ENCODE data around the gene ABHD14A. TPM values are rescaled to one million over a fixed set of nuclear protein-coding genes. Genes with fewer than 3 reads are reported as not detected.

The ABHD14A gene
- polyA plus RNA-seq, 1 donor (not counting 4 experiments of a cell fraction or from before 2014, with no cell fraction given) = 6.9 TPM

DNA sequence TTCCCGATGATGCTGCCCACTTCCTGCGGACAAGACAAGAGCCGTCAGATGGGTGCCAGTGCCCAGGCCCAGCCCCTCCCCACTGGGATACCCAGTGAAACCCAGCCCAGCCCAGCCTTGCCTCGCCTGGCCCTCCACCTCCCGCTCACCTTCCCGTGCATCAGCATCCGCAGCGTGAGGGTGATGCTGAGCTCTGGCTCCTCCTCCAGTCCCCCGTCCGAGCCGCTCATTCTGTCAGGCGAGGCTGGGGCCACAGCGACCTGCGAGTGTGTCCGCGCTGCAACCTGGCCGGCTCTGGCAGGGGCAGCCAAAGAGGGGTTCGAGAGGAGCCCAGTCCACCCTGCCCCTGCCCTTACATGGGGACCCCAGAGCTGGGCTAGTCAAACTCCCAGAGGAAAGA is 13.9 kb upstream of the ABHD14A start:
- Histone ChIP-seq H3K9ac (ENCODE audit: control insufficient read depth, extremely low read depth, insufficient read depth, low read length) (no peak overlapping the region), H3K27ac (ENCODE audit: control insufficient read depth, insufficient read depth, low read length) (no peak overlapping the region), H3K79me2 (ENCODE audit: control insufficient read depth, insufficient read depth, low read length) (no peaks in the 10 kb centered on the region), H3K9me1 (ENCODE audit: control insufficient read depth, extremely low read depth, insufficient read depth, low read length) (no peaks in the 10 kb centered on the region), H3K4me1 (ENCODE audit: control insufficient read depth, extremely low read depth, insufficient read depth, low read length) (peaks cover 5% of the 10 kb centered on the region), H3K4me3 (ENCODE audit: control insufficient read depth in 2 of 3, extremely low read depth in 1 of 3, insufficient read depth in 2 of 3, low read depth in 1 of 3, low read length in 3 of 3) (no peak overlapping the region), H2AFZ (ENCODE audit: control insufficient read depth, low read length) (no peak overlapping the region), H3K4me2 (ENCODE audit: control insufficient read depth, extremely low read depth, insufficient read depth, low read depth, low read length) (no peak overlapping the region), H3K27me3 (ENCODE audit: control insufficient read depth, extremely low read depth, insufficient read depth, low read length) (no peaks in the 10 kb centered on the region), H4K20me1 (ENCODE audit: control insufficient read depth, extremely low read depth, insufficient read depth, low read length) (no peaks in the 10 kb centered on the region), H3K9me3 (ENCODE audit: control insufficient read depth, low read depth, low read length) (no peaks in the 10 kb centered on the region), H3K36me3 (ENCODE audit: control insufficient read depth in 2 of 2, extremely low read depth in 1 of 2, insufficient read depth in 2 of 2, low read length in 2 of 2) (peaks cover 0 to 25% of the 10 kb centered on the region in 2 experiments)
- dilution Hi-C loops (cut with MboI; ENCODE audit: extremely low pct_ligation_motif_present, low sequenced_read_pairs) = no loop called here
- DNase-seq (ENCODE audit: low read depth, low spot score) (no peak), FAIRE-seq (no peak)
- no peak for TF ChIP-seq EZH2 (IDR thresholded peaks at IDR 0.05; ENCODE audit: low read length)
- TF ChIP-seq, protein P1, sequence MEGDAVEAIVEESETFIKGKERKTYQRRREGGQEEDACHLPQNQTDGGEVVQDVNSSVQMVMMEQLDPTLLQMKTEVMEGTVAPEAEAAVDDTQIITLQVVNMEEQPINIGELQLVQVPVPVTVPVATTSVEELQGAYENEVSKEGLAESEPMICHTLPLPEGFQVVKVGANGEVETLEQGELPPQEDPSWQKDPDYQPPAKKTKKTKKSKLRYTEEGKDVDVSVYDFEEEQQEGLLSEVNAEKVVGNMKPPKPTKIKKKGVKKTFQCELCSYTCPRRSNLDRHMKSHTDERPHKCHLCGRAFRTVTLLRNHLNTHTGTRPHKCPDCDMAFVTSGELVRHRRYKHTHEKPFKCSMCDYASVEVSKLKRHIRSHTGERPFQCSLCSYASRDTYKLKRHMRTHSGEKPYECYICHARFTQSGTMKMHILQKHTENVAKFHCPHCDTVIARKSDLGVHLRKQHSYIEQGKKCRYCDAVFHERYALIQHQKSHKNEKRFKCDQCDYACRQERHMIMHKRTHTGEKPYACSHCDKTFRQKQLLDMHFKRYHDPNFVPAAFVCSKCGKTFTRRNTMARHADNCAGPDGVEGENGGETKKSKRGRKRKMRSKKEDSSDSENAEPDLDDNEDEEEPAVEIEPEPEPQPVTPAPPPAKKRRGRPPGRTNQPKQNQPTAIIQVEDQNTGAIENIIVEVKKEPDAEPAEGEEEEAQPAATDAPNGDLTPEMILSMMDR (optimal IDR thresholded peaks at IDR 0.05 in 1 of 3, IDR thresholded peaks at IDR 0.05 in 1 of 3, conservative IDR thresholded peaks at IDR 0.05 in 1 of 3; ENCODE audit: extremely low read depth in 1 of 3, insufficient read depth in 2 of 3, low read length in 3 of 3) = no peak

DNA sequence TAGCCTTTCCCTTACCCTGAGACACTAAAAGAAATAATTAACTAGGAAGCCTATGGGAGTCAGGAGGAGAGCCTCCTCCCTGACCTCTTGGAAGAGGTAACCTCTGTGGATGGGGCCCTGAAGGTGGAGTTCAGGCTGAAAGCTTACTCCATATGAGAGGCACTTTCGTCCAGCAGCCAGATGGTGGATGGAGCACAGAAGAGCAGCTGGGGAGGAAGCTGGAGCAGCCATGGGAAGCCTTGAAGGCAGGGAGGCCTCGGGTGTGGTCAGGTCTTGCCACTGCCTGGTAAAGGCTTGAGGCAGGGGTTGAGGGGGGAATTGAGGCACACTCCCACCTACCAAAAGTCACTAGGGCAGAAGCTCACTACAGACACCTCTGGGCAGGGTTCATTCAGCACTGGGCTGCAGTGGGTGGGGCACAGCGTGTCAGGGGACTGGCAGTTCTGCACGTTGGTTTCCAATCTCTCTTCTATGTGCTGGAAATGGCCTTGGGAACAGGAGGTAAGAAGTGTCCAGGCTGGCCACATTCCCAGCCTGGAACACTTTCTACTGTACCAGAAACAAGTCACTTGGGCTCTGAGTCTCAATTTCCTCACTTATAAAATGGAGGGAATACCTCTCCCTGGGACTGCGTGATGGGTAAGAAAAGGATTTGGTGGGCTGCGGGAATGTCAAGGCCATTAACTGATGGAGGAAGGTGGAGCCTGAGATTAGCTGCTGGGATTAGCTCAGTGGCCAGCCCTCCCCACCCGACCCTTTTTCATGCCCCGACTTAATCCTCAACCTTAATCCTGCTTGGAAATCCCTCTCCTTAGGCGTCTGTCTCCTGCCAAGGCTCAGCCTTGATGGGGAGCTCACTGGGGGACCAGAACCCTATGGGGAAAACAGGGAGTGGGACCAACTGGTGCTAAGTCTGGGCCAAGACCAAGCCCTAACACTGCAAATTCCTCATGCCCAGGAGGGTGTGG is 13.0 kb upstream of the ABHD14A start:
- H3K79me2 ChIP-seq (ENCODE audit: control insufficient read depth, insufficient read depth, low read length) = no peaks in the 10 kb centered on the region
- FAIRE-seq = no peak
- no peaks in the 10 kb centered on the region for H4K20me1 ChIP-seq (ENCODE audit: control insufficient read depth, extremely low read depth, insufficient read depth, low read length)
- no peak overlapping the region for H3K27ac ChIP-seq (ENCODE audit: control insufficient read depth, insufficient read depth, low read length)
- H2AFZ ChIP-seq (ENCODE audit: control insufficient read depth, low read length) = no peak overlapping the region
- dilution Hi-C loops (cut with MboI; ENCODE audit: extremely low pct_ligation_motif_present, low sequenced_read_pairs) = no loop called here
- no peaks in the 10 kb centered on the region for H3K27me3 ChIP-seq (ENCODE audit: control insufficient read depth, extremely low read depth, insufficient read depth, low read length)
- H3K4me2 ChIP-seq (ENCODE audit: control insufficient read depth, extremely low read depth, insufficient read depth, low read depth, low read length) = no peak overlapping the region
- H3K9me3 ChIP-seq (ENCODE audit: control insufficient read depth, low read depth, low read length) = no peaks in the 10 kb centered on the region
- TF ChIP-seq, protein P1 (optimal IDR thresholded peaks at IDR 0.05 in 1 of 3, IDR thresholded peaks at IDR 0.05 in 1 of 3, conservative IDR thresholded peaks at IDR 0.05 in 1 of 3; ENCODE audit: extremely low read depth in 1 of 3, insufficient read depth in 2 of 3, low read length in 3 of 3) = no peak
- H3K4me1 ChIP-seq (ENCODE audit: control insufficient read depth, extremely low read depth, insufficient read depth, low read length) = no peaks in the 10 kb centered on the region
- H3K9me1 ChIP-seq (ENCODE audit: control insufficient read depth, extremely low read depth, insufficient read depth, low read length) = no peaks in the 10 kb centered on the region
- H3K9ac ChIP-seq (ENCODE audit: control insufficient read depth, extremely low read depth, insufficient read depth, low read length) = no peak overlapping the region
- no peak for DNase-seq (ENCODE audit: low read depth, low spot score)
- peaks cover 0 to 25% of the 10 kb centered on the region in 2 experiments for H3K36me3 ChIP-seq (ENCODE audit: control insufficient read depth in 2 of 2, extremely low read depth in 1 of 2, insufficient read depth in 2 of 2, low read length in 2 of 2)
- no peak overlapping the region for H3K4me3 ChIP-seq (ENCODE audit: control insufficient read depth in 2 of 3, extremely low read depth in 1 of 3, insufficient read depth in 2 of 3, low read depth in 1 of 3, low read length in 3 of 3)

Data from keratinocyte (primary cell).